Epithelial cell of proximal tubule (primary cell): ENCODE measurements around the gene ATN1. TPM values are rescaled to one million over a fixed set of nuclear protein-coding genes. Genes with fewer than 3 reads are reported as not detected.

ENCODE experiments used
- DNase-seq: peaks from one replicate; pipeline ENCODE4 v3.0.0-alpha.2; 2011; ENCODE audit warnings: low read depth
- H3K4me3 ChIP-seq: 2 replicates; pipeline ENCODE4 v1.5.1; 2011; ENCODE audit warnings: low read depth, mild to moderate bottlenecking, low read length
- total RNA-seq: library from RNA; depleted of rRNA; stranded (reverse); fragments of >200 nt; gene quantifications from 2 replicates; pipeline ENCODE4 v1.2.3, GENCODE V29; 2015
- TF ChIP-seq, protein P1 (sequence below): conservative IDR thresholded peaks from 2 replicates; pipeline ENCODE4 v1.5.1; 2012; ENCODE audit warnings: low read depth, mild to moderate bottlenecking, low read length

Gene ATN1
- total RNA-seq, 1 donor from 2014 or later, result 17.9 TPM

DNA sequence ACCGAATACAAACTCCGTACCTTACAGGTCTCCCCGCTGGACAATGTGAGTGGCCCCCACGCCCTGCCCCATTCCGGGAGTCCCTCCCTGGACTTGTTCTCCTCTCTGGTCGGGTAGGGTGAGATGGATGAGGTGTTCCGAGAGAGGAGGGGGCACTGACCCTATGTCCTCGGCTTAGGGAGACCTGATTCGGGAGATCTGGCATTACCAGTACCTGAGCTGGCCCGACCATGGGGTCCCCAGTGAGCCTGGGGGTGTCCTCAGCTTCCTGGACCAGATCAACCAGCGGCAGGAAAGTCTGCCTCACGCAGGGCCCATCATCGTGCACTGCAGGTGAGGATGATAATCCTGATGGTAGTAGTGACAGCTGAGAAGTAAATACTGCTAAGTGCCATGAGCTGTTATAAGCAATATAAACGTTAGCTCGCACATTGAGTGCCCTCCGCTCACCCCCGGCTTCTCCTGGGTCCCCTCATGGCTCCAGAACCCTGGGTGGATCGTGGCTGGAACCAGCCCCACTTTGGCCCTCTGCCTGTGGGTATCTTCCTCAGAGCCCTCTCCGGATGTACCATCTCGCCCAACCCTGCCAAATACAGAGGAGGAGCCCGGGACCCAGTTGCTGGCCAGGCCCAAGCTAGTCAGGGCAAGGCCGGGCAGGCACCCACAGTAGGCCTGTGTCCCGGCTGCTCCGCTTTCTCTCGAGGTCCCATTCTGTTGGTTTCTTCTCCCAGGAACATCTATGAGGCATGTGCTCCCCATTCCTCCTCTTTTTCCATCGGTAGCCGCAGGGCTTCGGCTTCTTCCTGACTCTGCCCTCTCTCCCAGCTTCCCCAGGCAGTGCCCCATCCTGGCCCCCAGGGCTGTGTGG, 30.2 kb downstream of the ATN1 start:
- H3K4me3 ChIP-seq, result no peak overlapping the region
- TF ChIP-seq, protein P1, sequence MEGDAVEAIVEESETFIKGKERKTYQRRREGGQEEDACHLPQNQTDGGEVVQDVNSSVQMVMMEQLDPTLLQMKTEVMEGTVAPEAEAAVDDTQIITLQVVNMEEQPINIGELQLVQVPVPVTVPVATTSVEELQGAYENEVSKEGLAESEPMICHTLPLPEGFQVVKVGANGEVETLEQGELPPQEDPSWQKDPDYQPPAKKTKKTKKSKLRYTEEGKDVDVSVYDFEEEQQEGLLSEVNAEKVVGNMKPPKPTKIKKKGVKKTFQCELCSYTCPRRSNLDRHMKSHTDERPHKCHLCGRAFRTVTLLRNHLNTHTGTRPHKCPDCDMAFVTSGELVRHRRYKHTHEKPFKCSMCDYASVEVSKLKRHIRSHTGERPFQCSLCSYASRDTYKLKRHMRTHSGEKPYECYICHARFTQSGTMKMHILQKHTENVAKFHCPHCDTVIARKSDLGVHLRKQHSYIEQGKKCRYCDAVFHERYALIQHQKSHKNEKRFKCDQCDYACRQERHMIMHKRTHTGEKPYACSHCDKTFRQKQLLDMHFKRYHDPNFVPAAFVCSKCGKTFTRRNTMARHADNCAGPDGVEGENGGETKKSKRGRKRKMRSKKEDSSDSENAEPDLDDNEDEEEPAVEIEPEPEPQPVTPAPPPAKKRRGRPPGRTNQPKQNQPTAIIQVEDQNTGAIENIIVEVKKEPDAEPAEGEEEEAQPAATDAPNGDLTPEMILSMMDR, result no peak
- DNase-seq, result no peak

- DNase-seq, result no peak
- TF ChIP-seq, protein P1, result no peak
These were observed 30.9 kb downstream of the ATN1 start for GRCh38 chr12:6958609-6959057.

GRCh38 chr12:6959058-6959804, 31.5 kb downstream of the ATN1 start:
- TF ChIP-seq, protein P1, result no peak
- no peak for DNase-seq
- no peak overlapping the region for H3K4me3 ChIP-seq

More at GRCh38 chr12:6958609-6959057, 30.9 kb downstream of the ATN1 start:
- H3K4me3 ChIP-seq, result no peak overlapping the region

DNA sequence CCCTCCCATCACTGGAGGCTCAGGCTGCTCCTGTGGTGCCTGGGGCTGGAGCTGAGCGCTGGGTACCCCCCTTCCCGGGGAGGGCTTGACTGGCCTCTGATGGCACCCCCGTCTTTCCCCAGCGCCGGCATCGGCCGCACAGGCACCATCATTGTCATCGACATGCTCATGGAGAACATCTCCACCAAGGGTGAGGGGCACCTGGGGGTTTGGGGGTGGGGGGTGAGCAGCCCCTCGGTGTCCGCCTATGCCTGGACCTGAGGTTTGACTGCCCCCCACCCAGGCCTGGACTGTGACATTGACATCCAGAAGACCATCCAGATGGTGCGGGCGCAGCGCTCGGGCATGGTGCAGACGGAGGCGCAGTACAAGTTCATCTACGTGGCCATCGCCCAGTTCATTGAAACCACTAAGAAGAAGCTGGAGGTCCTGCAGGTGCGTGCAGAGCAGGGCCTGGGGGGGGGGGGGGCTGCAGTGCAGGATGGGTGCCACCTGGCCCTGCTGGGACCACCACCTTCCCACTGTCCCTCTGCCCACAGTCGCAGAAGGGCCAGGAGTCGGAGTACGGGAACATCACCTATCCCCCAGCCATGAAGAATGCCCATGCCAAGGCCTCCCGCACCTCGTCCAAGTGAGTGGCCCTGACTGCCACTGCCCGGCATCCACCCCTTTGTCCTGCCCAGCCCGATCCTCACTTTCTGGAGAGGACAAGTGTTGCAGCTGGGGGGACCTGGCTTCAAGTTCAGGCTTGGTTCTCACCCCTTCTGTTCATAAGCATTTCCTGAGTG, 32.2 kb downstream of the ATN1 start:
- no peak for DNase-seq
- TF ChIP-seq, protein P1, result no peak
- H3K4me3 ChIP-seq, result no peak overlapping the region

DNA sequence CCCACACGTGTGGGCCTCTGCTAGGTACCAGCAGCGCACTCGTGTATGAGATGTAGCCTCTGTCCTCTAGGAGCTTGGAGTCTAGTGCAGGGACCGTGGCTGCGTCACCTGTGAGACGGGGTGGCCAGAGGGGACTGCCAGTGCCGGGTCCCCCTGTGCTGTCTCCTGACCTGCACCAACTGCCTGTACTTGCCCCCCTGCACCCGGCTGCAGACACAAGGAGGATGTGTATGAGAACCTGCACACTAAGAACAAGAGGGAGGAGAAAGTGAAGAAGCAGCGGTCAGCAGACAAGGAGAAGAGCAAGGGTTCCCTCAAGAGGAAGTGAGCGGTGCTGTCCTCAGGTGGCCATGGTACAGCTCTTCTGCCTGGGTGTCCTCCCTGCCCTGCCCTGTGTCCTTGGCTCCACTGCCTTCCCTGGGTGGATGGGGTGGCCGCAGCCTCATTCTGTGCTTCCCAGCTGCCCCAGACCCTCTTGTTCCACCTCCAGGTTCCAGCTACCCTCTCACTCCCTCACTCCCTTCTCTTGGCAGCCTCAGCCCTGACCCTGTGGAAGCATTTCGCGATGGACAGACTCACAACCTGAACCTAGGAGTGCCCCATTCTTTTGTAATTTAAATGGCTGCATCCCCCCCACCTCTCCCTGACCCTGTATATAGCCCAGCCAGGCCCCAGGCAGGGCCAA, 33.0 kb downstream of the ATN1 start:
- no peak for DNase-seq

More for the DNA sequence above, 33.0 kb downstream of the ATN1 start:
- TF ChIP-seq, protein P1, result peak; percentile 19
- no peak overlapping the region for H3K4me3 ChIP-seq
